ENCODE results near the gene TMEM45B.
A peak's percentile ranks its signal among the peaks of the same experiment; 100 is the strongest.
"Not testable (repeated sequence)": the region's sequence is repeated elsewhere in the genome, so short reads cannot be mapped to it uniquely, and the experiment has no call there.

TMEM45B gene

DNA sequence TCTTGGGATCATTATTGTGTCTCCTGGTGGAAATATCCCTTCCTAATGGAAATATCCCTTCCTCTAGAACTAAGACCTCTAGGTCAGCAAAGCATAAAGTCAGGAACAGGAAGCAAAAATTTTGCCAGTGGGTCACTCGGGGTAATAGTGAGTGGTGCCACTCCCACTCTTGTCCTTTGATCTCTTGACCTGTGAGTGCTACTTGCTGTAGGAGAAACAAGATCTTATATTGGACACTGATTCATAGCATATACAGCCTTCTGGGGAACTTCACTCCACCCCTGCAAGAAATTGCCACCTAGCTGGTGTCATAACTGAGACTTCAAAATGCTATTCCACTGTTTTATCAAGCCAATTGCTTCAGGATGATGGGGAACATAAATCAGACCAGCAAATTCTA lies 44.7 kb upstream of the TMEM45B start:
- DNase-seq (ENCODE audit: low read depth), result no peak
- H3K4me3 ChIP-seq (ENCODE audit: low read depth, low read length), result no peak overlapping the region
- TF ChIP-seq, protein P1, sequence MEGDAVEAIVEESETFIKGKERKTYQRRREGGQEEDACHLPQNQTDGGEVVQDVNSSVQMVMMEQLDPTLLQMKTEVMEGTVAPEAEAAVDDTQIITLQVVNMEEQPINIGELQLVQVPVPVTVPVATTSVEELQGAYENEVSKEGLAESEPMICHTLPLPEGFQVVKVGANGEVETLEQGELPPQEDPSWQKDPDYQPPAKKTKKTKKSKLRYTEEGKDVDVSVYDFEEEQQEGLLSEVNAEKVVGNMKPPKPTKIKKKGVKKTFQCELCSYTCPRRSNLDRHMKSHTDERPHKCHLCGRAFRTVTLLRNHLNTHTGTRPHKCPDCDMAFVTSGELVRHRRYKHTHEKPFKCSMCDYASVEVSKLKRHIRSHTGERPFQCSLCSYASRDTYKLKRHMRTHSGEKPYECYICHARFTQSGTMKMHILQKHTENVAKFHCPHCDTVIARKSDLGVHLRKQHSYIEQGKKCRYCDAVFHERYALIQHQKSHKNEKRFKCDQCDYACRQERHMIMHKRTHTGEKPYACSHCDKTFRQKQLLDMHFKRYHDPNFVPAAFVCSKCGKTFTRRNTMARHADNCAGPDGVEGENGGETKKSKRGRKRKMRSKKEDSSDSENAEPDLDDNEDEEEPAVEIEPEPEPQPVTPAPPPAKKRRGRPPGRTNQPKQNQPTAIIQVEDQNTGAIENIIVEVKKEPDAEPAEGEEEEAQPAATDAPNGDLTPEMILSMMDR (IDR thresholded peaks at IDR 0.05; ENCODE audit: low read depth, low read length), result no peak
- TF ChIP-seq MYC (IDR thresholded peaks at IDR 0.05; ENCODE audit: low read depth, low read length) (no peak), POLR2A (IDR thresholded peaks at IDR 0.05; ENCODE audit: extremely low read depth, insufficient read length) (no peak)
- TF ChIP-seq, protein P2, sequence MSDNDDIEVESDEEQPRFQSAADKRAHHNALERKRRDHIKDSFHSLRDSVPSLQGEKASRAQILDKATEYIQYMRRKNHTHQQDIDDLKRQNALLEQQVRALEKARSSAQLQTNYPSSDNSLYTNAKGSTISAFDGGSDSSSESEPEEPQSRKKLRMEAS (IDR thresholded peaks at IDR 0.05; ENCODE audit: low read depth, low read length), result no peak

DNA sequence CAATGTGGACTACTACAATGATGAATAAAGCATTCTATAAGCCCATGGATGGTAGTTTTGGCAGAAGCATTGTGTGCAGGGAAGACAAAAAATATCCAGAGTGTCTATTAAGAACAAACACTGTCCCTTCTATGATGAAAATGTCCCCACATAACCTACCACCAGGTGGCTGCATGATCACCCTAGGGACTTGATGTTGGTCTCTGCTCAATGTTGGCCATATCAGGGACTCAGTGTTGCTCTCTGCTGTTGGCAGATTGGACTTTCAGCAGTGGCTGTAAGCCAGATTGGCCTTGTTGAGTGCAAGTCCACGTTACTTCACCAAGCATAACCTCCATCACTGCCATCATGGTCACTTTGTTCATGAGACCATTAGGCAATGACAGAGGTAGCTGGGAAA lies 44.2 kb upstream of the TMEM45B start:
- not testable (repeated sequence) for H3K4me3 ChIP-seq (ENCODE audit: low read depth, low read length)
- peak; percentile 17 for DNase-seq (ENCODE audit: low read depth)

DNA sequence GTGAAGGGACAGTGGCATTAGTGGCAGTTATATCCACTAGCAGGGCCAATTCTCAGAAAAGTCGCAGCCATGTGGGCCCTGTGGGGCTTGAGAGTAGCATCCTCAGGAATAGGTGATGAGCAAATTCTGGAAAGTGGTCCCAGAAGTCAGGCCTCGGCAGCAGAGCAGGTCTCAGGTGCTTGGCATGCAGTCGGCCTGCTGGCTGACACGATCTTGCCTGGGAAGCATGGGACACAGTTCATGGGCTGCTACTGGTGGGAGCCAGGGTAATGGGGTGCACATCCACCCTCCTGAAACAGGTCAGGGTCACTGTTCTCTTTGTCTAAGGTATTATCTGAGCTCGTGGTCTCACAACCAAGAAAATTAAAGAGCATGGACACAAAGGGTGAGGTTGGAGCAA lies 36.8 kb upstream of the TMEM45B start:
- no peak for DNase-seq (ENCODE audit: low read depth)
- no peak overlapping the region for H3K4me3 ChIP-seq (ENCODE audit: low read depth, low read length)
- TF ChIP-seq POLR2A (IDR thresholded peaks at IDR 0.05; ENCODE audit: extremely low read depth, insufficient read length) (no peak), MYC (IDR thresholded peaks at IDR 0.05; ENCODE audit: low read depth, low read length) (no peak)
- TF ChIP-seq, protein P2 (IDR thresholded peaks at IDR 0.05; ENCODE audit: low read depth, low read length), result no peak
- TF ChIP-seq, protein P1 (IDR thresholded peaks at IDR 0.05; ENCODE audit: low read depth, low read length), result no peak

DNA sequence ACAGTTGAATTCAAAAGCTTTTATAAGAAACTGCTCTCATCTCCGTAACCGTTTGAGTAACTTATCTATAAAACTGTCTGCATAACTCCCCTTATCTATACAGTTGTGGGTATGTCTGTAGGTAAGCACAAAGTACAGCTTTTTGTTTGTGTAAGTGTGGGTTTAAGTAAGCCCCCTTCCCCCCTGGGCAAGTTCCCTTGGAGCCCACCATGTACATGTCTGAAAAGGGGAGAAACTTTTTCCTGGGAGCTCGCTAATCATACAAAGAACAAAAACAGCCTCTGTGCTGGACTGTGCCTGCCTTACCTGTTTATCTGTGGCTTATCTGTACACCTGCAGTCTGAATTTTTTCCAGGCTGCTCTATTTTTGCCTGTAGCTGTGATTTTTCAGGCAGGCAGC lies 36.3 kb upstream of the TMEM45B start:
- H3K4me3 ChIP-seq (ENCODE audit: low read depth, low read length), result no peak overlapping the region
- TF ChIP-seq MYC (IDR thresholded peaks at IDR 0.05; ENCODE audit: low read depth, low read length) (no peak), POLR2A (IDR thresholded peaks at IDR 0.05; ENCODE audit: extremely low read depth, insufficient read length) (no peak)
- TF ChIP-seq, protein P2 (IDR thresholded peaks at IDR 0.05; ENCODE audit: low read depth, low read length), result no peak
- DNase-seq (ENCODE audit: low read depth), result no peak

DNA sequence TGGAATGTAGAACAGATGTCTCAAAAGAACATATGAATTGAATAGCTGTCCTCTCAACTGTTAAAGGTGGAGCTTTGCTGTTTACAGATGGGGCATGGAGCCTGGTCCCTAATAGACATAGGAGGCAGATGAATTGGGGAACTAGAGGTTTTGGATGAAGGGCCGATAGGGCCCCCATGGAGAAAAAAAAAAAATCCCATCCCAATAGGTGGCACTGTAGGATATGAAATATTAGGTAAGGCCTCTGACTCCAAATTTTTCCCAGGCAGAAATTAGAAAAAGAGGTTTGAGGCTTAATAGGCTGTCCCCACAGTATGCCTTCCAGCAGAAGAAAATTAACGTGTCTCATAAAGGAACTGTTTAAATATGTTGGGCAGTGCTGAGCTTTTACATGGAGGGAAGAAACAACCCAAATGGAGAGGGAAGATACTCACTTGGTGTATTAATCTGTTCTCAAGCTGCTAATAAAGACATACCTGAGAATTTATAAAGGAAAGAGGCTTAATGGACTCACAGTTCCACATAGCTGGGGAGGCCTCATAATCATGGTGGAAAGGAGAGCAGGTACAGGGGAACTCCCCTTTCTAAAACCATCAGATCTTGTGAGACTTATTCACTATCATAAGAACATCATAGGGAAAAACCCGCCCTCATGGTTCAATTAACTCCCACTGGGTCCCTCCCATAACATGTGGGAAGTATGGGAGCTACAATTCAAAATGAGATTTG lies 30.1 kb upstream of the TMEM45B start:
- peak; percentile 67 for DNase-seq (ENCODE audit: low read depth)
- H3K4me3 ChIP-seq (ENCODE audit: low read depth, low read length), result no peak overlapping the region
- TF ChIP-seq, protein P1 (IDR thresholded peaks at IDR 0.05; ENCODE audit: low read depth, low read length), result peak; percentile 21
- TF ChIP-seq MYC (IDR thresholded peaks at IDR 0.05; ENCODE audit: low read depth, low read length) (no peak), POLR2A (IDR thresholded peaks at IDR 0.05; ENCODE audit: extremely low read depth, insufficient read length) (no peak)
- TF ChIP-seq, protein P2 (IDR thresholded peaks at IDR 0.05; ENCODE audit: low read depth, low read length), result no peak

DNA sequence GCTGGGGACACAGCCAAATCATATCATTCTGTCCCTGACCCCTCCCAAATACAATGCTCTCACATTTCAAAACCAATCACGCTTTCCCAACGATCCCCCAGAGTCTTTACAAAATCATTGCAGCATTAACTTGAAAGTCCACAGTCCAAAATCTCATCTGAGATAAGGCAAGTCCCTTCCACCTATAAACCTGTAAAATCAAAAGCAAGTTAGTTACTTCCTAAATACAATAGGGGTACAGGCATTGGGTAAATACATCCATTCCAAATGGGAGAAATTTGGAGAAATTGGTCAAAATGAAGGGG lies 29.6 kb upstream of the TMEM45B start:
- not testable (repeated sequence) for H3K4me3 ChIP-seq (ENCODE audit: low read depth, low read length); DNase-seq (ENCODE audit: low read depth)

DNA sequence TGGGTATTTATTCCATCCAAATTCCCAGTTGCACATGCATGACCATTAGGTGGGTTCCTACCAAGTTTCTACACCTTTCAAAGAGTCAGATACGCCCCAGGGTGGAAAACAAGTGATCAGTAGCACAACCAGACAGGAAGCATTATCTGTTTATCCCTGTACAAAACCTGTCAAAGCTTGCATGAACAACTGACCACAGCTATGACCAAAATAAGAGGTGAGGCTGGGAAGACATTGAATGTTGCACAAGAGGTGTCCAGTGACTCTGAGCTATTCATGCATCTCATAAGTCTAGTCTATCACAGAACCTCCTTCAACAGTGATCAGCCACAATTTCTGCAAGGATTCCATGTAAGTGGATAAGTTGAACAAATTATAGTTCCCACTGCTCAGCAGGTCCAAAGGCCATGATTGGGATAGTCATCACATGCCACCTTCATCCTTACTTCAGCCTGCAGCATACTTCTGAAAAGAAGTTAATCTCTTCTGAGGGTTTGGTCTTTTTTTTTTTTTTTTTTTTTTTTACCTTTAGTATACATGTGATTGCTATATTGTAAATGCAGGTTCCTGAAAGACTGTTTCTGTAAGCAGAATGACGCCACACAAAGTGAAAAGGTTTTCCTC lies 28.0 kb upstream of the TMEM45B start:
- TF ChIP-seq MYC (IDR thresholded peaks at IDR 0.05; ENCODE audit: low read depth, low read length) (no peak), POLR2A (IDR thresholded peaks at IDR 0.05; ENCODE audit: extremely low read depth, insufficient read length) (no peak)
- TF ChIP-seq, protein P1 (IDR thresholded peaks at IDR 0.05; ENCODE audit: low read depth, low read length), result no peak
- TF ChIP-seq, protein P2 (IDR thresholded peaks at IDR 0.05; ENCODE audit: low read depth, low read length), result no peak
- no peak overlapping the region for H3K4me3 ChIP-seq (ENCODE audit: low read depth, low read length)
- peak; percentile 16 for DNase-seq (ENCODE audit: low read depth)
